Natural killer cell (primary cell): ENCODE data around the gene COX7C. TPM values are rescaled to one million over a fixed set of nuclear protein-coding genes. Genes with fewer than 3 reads are reported as not detected.

Experiments
- ATAC-seq, 3 donors: fragments of 150-1000 bp in 2 of 3; fragments of 200-7000 bp in 1 of 3; cut with Tn5 transposase; 1 replicate in 1 of 3; 2 replicates in 2 of 3; pipeline ENCODE4 v1.10.0; 2021; ENCODE audit warnings: mild to moderate bottlenecking in 2 of 3, moderate library complexity in 2 of 3
- DNase-seq, 2 donors: peaks; one replicate each; pipeline versions ENCODE4 v3.0.0 to v3.0.0-alpha.2; 2013 to 2021; ENCODE audit warnings: mixed read lengths in 1 of 2
- H3K27ac ChIP-seq: one replicate; pipeline ENCODE4 v1.5.1; 2013; ENCODE audit warnings: mild to moderate bottlenecking, low read length
- H3K27me3 ChIP-seq: one replicate; pipeline ENCODE4 v1.6.1; 2013; ENCODE audit warnings: low read length; ENCODE audit not compliant: control insufficient read depth, insufficient read depth
- H3K36me3 ChIP-seq: one replicate; pipeline ENCODE4 v1.6.1; 2013; ENCODE audit warnings: low read length; ENCODE audit not compliant: control insufficient read depth, insufficient read depth
- H3K4me1 ChIP-seq: one replicate; pipeline ENCODE4 v1.6.1; 2013; ENCODE audit warnings: low read length; ENCODE audit not compliant: control insufficient read depth, insufficient read depth
- H3K4me3 ChIP-seq: one replicate; pipeline ENCODE4 v1.5.1; 2013; ENCODE audit warnings: low read length
- H3K9me3 ChIP-seq: one replicate; pipeline ENCODE4 v1.6.1; 2013; ENCODE audit warnings: low read length; ENCODE audit not compliant: control insufficient read depth, insufficient read depth
- H3K27ac Mint-ChIP-seq, 2 donors: one replicate each; pipeline ENCODE4 v1.8.0; 2022; ENCODE audit warnings: mild to moderate bottlenecking in 2 of 2, mixed read lengths in 2 of 2, moderate library complexity in 1 of 2
- H3K27me3 Mint-ChIP-seq, 2 donors: one replicate each; pipeline ENCODE4 v1.8.0; 2022; ENCODE audit warnings: low read depth in 2 of 2, mixed read lengths in 2 of 2
- H3K36me3 Mint-ChIP-seq: one replicate; pipeline ENCODE4 v1.8.0; 2022; ENCODE audit warnings: mixed read lengths
- H3K4me1 Mint-ChIP-seq, 2 donors: one replicate each; pipeline ENCODE4 v1.8.0; 2022; ENCODE audit warnings: mixed read lengths in 2 of 2
- H3K4me3 Mint-ChIP-seq: one replicate; pipeline ENCODE4 v1.8.0; 2022; ENCODE audit warnings: mild to moderate bottlenecking, moderate library complexity, mixed read lengths
- H3K9me3 Mint-ChIP-seq, 2 donors: one replicate each; pipeline ENCODE4 v1.8.0; 2022; ENCODE audit warnings: mixed read lengths in 2 of 2
- WGBS: methylation state at CpG from one replicate; pipeline ENCODE4 v1.1.7; 2013; ENCODE audit warnings: missing lambda C conversion rate; ENCODE audit not compliant: insufficient coverage; 5-methylcytosine and 5-hydroxymethylcytosine counted together
- intact Hi-C: fragments of 100-400 bp; cut with micrococcal nuclease; formaldehyde crosslinking; loops from one replicate; pipeline ENCODE4 v1.14.2; 2022
- total RNA-seq, 4 donors: library from RNA; stranded (reverse); fragments of 120-200 nt in 1 of 4; gene quantifications; one replicate each; pipeline versions ENCODE4 v1.2.3 to v1.2.4, GENCODE V29; 2013 to 2022
- TF ChIP-seq, protein P1 (sequence below): fragments of 200-600 bp; IDR thresholded peaks from one replicate; pipeline ENCODE4 v1.8.0; 2022; ENCODE audit warnings: antibody characterized with exemption

COX7C gene
- total RNA-seq, 3 donors from 2014 or later (not counting 1 experiment from before 2014, with no cell fraction given), result 237 to 264 (median 250) TPM

GRCh38 chr5:86666981-86667380 lies 49.2 kb downstream of the COX7C start:
- intact Hi-C loops, result no loop called here
- Mint-ChIP-seq H3K27me3 (peaks cover 0 to 6% of the 10 kb centered on the region in 2 donors), H3K4me1 (no peaks in the 10 kb centered on the region), H3K36me3 (no peaks in the 10 kb centered on the region), H3K4me3 (no peak overlapping the region), H3K9me3 (peaks cover 2 to 6% of the 10 kb centered on the region in 2 donors), H3K27ac (no peak overlapping the region)
- WGBS, result 84% methylated on average over 2 of the region's 3 CpGs
- Histone ChIP-seq H3K4me3 (no peak overlapping the region), H3K9me3 (no peaks in the 10 kb centered on the region), H3K4me1 (no peaks in the 10 kb centered on the region), H3K27ac (no peak overlapping the region), H3K36me3 (no peaks in the 10 kb centered on the region), H3K27me3 (no peaks in the 10 kb centered on the region)
- TF ChIP-seq, protein P1, sequence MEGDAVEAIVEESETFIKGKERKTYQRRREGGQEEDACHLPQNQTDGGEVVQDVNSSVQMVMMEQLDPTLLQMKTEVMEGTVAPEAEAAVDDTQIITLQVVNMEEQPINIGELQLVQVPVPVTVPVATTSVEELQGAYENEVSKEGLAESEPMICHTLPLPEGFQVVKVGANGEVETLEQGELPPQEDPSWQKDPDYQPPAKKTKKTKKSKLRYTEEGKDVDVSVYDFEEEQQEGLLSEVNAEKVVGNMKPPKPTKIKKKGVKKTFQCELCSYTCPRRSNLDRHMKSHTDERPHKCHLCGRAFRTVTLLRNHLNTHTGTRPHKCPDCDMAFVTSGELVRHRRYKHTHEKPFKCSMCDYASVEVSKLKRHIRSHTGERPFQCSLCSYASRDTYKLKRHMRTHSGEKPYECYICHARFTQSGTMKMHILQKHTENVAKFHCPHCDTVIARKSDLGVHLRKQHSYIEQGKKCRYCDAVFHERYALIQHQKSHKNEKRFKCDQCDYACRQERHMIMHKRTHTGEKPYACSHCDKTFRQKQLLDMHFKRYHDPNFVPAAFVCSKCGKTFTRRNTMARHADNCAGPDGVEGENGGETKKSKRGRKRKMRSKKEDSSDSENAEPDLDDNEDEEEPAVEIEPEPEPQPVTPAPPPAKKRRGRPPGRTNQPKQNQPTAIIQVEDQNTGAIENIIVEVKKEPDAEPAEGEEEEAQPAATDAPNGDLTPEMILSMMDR, result no peak
- ATAC-seq, result no peak
- DNase-seq, result no peak
